SU-DHL-6 (cell line): ENCODE measurements around the gene PPP2R2B.
A peak's percentile ranks its signal among the peaks of the same experiment; 100 is the strongest.

Source experiments
- H2AFZ ChIP-seq: fragments of 200-600 bp; sonication (generic); 2 replicates; pipeline ENCODE4 v1.6.1; 2014; ENCODE audit warnings: low read depth, mild to moderate bottlenecking, moderate library complexity, mixed read lengths, antibody characterized with exemption, low read length; ENCODE audit not compliant: severe bottlenecking
- H3F3A ChIP-seq: fragments of 200-600 bp; shearing (Covaris generic); 2 replicates; pipeline ENCODE4 v1.6.0; 2016; ENCODE audit warnings: antibody characterized with exemption, mild to moderate bottlenecking; ENCODE audit not compliant: insufficient read depth
- H3K27ac ChIP-seq: fragments of 200-600 bp; sonication (generic); 2 replicates; pipeline ENCODE4 v1.5.1; 2016; ENCODE audit warnings: low read depth, mild to moderate bottlenecking, low read length, moderate library complexity, mixed read lengths
- H3K27me3 ChIP-seq: fragments of 200-600 bp; sonication (generic), shearing (Covaris generic); 2 replicates; pipeline ENCODE4 v1.6.0; 2014; ENCODE audit warnings: mild to moderate bottlenecking, low read length
- H3K36me3 ChIP-seq: fragments of 200-600 bp; sonication (generic); 2 replicates; pipeline ENCODE4 v1.6.1; 2014; ENCODE audit warnings: mild to moderate bottlenecking, low read length, mixed read lengths
- H3K4me2 ChIP-seq: fragments of 300-600, 200-600 bp; shearing (Covaris generic), sonication (generic); 2 replicates; pipeline ENCODE4 v1.6.0; 2014; ENCODE audit warnings: low read length, low read depth, mild to moderate bottlenecking; ENCODE audit not compliant: poor library complexity, severe bottlenecking
- H3K4me3 ChIP-seq: fragments of 200-600 bp; sonication (generic); 2 replicates; pipeline ENCODE4 v1.5.1; 2014; ENCODE audit warnings: antibody characterized with exemption, low read length, mild to moderate bottlenecking, mixed read lengths; ENCODE audit not compliant: insufficient read depth, poor library complexity, severe bottlenecking
- H3K79me2 ChIP-seq: fragments of 200-600 bp; sonication (generic); 2 replicates; pipeline ENCODE4 v1.6.1; 2014; ENCODE audit warnings: mild to moderate bottlenecking, low read length, moderate library complexity; ENCODE audit not compliant: insufficient read depth
- H3K9ac ChIP-seq: fragments of 200-600 bp; sonication (generic); 2 replicates; pipeline ENCODE4 v1.7.0; 2014; ENCODE audit warnings: mild to moderate bottlenecking, low read length
- H3K9me2 ChIP-seq: fragments of 200-600 bp; sonication (generic); replicated peaks from 2 replicates; pipeline ENCODE4 v1.6.1; 2014; ENCODE audit warnings: low read length; ENCODE audit not compliant: insufficient read depth
- H3K9me3 ChIP-seq: fragments of 200-600 bp; sonication (generic); 2 replicates; pipeline ENCODE4 v1.6.1; 2014; ENCODE audit warnings: low read length, mixed read lengths; ENCODE audit not compliant: insufficient read depth
- H4K20me1 ChIP-seq: fragments of 200-600 bp; sonication (generic); 2 replicates; pipeline ENCODE4 v1.6.1; 2014; ENCODE audit warnings: low read depth, mild to moderate bottlenecking, antibody characterized with exemption, low read length, moderate library complexity, mixed read lengths
- EZH2phosphoT487 ChIP-seq: fragments of 200-600 bp; sonication (generic), shearing (Covaris generic); conservative IDR thresholded peaks from 2 replicates; pipeline ENCODE4 v1.6.1; 2018; ENCODE audit warnings: mild to moderate bottlenecking, antibody characterized with exemption, low read length, moderate library complexity, mixed read lengths
- TF ChIP-seq, protein P1 (sequence below): fragments of 200-600 bp; sonication (generic); IDR thresholded peaks from one replicate; pipeline ENCODE4 v1.5.1; 2017; ENCODE audit warnings: antibody characterized with exemption, mild to moderate bottlenecking, low read length, moderate library complexity; ENCODE audit not compliant: insufficient read depth, poor library complexity, severe bottlenecking

PPP2R2B gene

DNA sequence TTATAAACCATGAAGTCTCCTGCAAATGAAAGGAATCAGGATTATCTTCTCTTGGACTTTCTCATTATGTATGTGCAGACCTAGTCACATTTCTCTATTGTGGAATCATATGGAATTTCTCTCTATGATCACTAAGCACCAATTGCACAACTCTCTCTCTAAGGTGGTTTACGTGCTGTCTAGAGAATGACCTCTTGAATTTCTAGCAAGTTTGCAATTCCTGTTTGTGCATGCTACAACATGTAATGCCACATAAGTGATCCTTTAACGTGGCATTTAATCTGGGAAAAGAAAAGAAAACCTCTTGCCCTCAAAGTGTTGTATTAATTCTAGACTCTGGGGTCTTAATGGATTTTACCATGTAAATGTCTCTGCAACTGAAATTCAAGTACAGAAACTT is 5.0 kb upstream of the PPP2R2B start:
- TF ChIP-seq EZH2phosphoT487, result no peak
- TF ChIP-seq, protein P1, sequence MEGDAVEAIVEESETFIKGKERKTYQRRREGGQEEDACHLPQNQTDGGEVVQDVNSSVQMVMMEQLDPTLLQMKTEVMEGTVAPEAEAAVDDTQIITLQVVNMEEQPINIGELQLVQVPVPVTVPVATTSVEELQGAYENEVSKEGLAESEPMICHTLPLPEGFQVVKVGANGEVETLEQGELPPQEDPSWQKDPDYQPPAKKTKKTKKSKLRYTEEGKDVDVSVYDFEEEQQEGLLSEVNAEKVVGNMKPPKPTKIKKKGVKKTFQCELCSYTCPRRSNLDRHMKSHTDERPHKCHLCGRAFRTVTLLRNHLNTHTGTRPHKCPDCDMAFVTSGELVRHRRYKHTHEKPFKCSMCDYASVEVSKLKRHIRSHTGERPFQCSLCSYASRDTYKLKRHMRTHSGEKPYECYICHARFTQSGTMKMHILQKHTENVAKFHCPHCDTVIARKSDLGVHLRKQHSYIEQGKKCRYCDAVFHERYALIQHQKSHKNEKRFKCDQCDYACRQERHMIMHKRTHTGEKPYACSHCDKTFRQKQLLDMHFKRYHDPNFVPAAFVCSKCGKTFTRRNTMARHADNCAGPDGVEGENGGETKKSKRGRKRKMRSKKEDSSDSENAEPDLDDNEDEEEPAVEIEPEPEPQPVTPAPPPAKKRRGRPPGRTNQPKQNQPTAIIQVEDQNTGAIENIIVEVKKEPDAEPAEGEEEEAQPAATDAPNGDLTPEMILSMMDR, result no peak
- no peaks in the 10 kb centered on the region for H3K9me3 ChIP-seq

DNA sequence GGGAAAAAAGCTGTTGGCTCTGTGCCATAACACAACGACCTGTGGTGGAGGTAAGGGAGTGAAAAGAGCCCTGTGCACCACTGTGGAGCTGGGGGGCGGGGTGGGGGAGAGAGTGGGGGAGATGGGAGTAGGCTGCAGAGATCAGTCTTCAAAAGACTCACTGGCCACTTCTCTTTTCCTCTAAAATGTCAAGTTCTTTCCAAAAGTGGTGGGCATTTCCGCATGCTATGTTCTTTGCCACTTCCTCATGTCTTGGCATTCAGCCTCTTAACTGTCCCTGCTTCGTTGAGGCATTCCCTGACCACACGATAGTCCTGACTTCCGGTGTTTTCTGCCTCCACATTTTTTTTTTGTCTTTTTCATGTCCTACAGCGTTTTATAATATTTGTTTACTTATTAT is 2.4 kb upstream of the PPP2R2B start:
- Histone ChIP-seq H3K4me3 (no peak overlapping the region), H3K27me3 (no peaks in the 10 kb centered on the region)

More for the DNA sequence above, 5.0 kb upstream of the PPP2R2B start:
- H3K4me3 ChIP-seq, result no peak overlapping the region
- H3K9ac ChIP-seq, result no peak overlapping the region
- H3K4me2 ChIP-seq, result no peak overlapping the region
- no peaks in the 10 kb centered on the region for H3K27me3 ChIP-seq
- H2AFZ ChIP-seq, result no peak overlapping the region
- no peaks in the 10 kb centered on the region for H3K36me3 ChIP-seq
- no peaks in the 10 kb centered on the region for H3F3A ChIP-seq
- H3K79me2 ChIP-seq, result no peaks in the 10 kb centered on the region
- H3K9me2 ChIP-seq, result no peaks in the 10 kb centered on the region
- no peak overlapping the region for H3K27ac ChIP-seq
- no peaks in the 10 kb centered on the region for H4K20me1 ChIP-seq

DNA sequence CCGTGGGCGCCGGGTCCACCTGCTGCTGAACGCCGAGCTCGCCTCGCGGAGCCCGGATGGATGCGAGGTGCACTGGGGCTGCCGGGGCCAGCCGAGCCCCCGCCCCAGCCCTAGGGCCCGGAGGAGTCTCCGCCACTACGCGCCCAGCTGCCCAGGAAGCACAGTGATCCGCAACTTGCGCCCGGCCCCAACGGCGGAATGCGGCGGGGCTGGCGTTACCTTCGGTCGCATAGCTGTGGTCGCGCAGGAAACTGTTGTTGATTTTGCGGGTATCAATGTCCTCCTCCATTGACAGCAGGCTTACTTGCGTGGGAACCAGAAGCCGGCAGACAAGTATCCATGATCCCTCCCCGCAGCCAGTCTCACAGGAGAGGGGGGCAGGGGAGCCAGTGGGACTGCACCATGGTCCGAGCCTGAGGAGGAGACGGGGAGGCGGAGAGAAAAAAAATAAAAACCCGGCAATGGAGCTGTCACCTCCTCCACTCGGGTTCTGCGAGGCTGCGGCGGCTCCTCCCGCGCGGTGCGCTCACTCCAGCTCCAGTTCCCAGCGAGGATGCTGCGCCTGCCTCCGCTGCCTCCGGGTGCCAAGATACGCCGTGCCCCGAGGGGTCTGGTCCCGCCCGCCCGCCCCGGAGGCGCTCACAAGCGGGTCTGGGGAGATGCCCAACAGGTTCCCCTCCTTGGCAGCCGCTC is 628 bp downstream of the PPP2R2B start:
- Histone ChIP-seq H2AFZ (no peak overlapping the region), H3K4me2 (peak overlapping the region; percentile 27), H3F3A (no peaks in the 10 kb centered on the region), H3K36me3 (no peaks in the 10 kb centered on the region), H3K27me3 (no peaks in the 10 kb centered on the region), H3K27ac (no peak overlapping the region), H3K9me2 (no peaks in the 10 kb centered on the region), H4K20me1 (no peaks in the 10 kb centered on the region), H3K9me3 (no peaks in the 10 kb centered on the region), H3K9ac (no peak overlapping the region), H3K4me3 (no peak overlapping the region), H3K79me2 (no peaks in the 10 kb centered on the region)
- TF ChIP-seq EZH2phosphoT487, result no peak
- TF ChIP-seq, protein P1, result no peak

More for the DNA sequence above, 2.4 kb upstream of the PPP2R2B start:
- no peak overlapping the region for H3K4me2 ChIP-seq
- H3K9ac ChIP-seq, result no peak overlapping the region
- no peaks in the 10 kb centered on the region for H3F3A ChIP-seq
- H4K20me1 ChIP-seq, result no peaks in the 10 kb centered on the region
- no peaks in the 10 kb centered on the region for H3K9me2 ChIP-seq
- TF ChIP-seq, protein P1, result no peak
- no peak for TF ChIP-seq EZH2phosphoT487
- H3K79me2 ChIP-seq, result no peaks in the 10 kb centered on the region
- no peaks in the 10 kb centered on the region for H3K36me3 ChIP-seq
- H3K9me3 ChIP-seq, result no peaks in the 10 kb centered on the region
- no peak overlapping the region for H2AFZ ChIP-seq
- no peak overlapping the region for H3K27ac ChIP-seq
